A172 (cell line): ENCODE data around the gene UMODL1. TPM values are rescaled to one million over a fixed set of nuclear protein-coding genes. Genes with fewer than 3 reads are reported as not detected.

Experiments used
- DNase-seq: peaks from one replicate; pipeline ENCODE4 v3.0.0-alpha.2; 2015; ENCODE audit warnings: low spot score
- total RNA-seq: library from RNA; depleted of rRNA; stranded (reverse); fragments of >200 nt; shearing (Covaris generic); gene quantifications from 2 replicates; pipeline ENCODE4 v1.2.3, GENCODE V29; 2014; rRNA removed

Gene UMODL1
- total RNA-seq = not detected in 2 replicates

- DNase-seq = no peak
These were observed at the start of gene UMODL1 for GRCh38 chr21:42071146-42071737. Gene UMODL1, plus strand, starts transcription at chr21:42071317. Its CDS starts 0 bp downstream, at chr21:42071317.

DNA sequence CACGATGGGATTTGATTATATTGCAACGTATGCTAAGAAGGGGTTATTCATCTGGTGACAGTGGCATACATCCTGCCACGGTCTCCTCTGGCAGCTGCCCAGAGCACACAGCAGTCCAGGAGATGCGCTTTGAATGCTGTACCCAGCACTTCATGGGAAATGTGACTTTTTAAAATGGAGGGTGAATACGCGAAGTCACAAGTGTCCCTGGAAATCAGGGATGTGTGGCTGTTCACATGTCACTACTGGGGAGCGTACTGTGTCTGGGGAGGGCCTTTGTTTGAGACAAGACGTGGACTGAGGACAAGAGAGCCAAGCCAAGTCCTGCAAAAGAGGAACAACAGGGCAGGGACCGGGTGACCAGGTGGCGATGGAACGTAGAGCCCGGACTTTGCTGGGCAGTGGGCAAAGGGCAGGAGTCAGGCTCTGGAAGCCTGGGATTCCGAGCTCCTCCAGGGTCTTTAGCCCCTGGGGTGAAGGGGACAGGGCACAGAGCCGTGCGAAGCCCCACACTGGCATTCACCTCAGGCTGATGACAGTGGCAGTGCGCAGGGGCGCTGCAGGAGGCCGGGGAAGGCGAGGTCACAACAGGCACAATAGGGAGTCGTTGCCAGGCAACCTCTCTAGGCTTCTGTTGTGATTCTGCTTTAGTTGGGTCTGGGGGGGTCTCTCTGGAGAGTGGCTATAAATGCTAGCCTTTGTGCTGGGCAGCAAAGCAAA is 49.6 kb upstream of the UMODL1 start:
- no peak for DNase-seq

DNA sequence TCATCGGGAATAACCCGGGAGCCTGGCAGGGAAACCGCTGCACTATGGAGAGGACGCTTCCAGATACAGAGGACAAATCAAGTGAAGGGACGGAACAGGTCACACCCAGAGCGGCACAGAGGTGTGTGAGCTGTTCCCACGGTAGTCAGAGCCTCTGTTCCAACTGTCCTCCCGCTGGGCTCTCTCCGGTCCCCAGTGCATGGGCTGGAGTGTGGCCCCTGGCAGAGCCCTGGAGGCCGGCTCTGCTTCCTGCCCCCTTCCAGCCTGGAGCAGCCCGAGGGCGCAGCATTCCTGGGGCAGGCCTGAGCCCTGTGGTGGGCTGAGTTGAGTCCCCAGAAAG is 49.1 kb upstream of the UMODL1 start:
- no peak for DNase-seq

GRCh38 chr21:42022906-42023305 is 48.2 kb upstream of the UMODL1 start:
- DNase-seq = no peak

DNA sequence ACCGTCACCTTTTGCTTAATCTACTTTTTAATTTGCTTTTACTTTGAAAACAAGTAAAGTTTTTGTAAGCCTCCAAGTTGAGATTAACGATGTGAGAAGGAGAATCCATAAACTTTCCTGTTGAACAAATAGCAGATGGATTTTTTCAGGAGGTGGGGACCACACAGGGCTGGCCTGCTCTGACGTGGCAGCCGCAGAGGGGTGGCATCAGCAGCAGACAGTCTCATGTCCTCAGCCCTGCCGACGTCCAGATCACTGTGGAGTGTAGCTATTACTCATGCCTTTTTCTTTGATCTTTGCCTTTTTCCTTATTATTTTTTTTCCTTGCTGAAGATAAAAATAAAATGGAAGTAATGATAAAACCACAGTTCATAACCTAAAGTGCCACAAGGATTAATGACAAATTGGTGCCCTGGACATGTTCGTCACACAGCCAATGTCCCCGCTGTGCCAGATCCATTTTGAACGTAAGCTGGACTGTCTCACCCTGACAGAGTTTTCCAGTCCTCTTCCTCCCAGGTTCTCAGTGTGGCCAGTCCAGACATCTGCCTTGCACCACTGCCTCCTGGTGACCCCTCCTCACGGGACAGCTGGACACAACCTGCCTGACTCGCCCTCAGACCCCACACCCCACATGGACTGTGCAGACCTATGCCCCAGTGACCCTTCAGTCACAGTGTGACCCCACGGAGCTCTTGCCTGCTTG is 45.6 kb upstream of the UMODL1 start:
- DNase-seq = peak; percentile 81

DNA sequence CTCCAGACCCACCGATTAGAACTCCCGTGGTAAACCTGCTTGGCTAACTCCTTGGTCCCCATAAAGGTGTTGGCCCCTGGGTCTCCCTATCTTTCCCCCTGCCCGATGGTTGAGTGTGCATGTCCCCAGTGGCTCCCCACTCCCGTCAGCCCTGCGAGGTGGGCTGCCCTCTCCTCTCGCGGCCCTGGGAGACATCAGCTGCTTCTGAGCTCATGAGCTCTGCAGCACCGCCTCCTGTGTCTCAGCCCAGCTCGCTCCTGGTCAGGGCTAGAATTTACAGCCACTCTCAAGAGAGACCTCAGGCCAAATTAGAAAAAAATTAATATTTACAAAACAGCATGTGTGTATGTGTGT is 45.1 kb upstream of the UMODL1 start:
- DNase-seq = no peak

DNA sequence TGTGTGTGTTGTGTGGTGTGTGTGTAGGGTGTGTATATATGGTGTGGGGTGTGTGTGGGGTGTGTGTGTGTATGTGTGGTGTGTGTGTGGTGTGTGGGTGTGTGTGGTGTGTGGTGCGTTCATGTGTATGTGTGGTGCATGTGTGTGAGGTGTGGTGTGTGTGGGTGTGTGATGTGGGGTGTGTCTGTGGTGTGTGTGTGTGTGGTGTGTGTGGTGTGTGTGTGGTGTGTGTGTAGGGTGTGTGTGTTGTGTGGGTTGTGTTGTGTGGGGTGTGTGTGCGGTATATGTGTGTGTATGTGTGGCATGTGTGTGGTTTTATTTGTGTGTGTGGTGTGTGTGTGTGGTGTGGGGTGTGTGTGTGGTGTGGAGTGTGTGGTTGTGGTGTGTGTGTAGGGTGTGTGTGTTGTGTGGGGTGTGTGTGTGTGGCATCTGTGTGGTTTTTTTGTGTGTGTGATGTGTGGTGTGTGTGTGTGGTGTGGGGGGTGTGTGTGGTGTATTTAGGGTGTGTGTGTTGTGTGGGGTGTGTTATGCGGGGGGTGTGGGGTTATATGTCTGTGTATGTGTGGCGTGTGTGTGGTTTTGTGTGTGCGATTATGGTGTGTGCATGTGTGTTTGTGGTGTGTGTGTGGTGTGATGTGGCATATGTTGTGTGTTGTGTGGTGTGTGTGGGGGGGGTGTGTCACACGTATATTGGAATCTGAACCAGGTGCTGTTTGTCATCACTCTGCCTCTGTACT is 43.9 kb upstream of the UMODL1 start:
- no peak for DNase-seq

- DNase-seq = no peak
These were observed 43.0 kb upstream of the UMODL1 start for GRCh38 chr21:42027822-42028765.

GRCh38 chr21:42028766-42029425 is 42.2 kb upstream of the UMODL1 start:
- no peak for DNase-seq

- no peak for DNase-seq
These were observed 40.8 kb upstream of the UMODL1 start for GRCh38 chr21:42030311-42030710.

DNA sequence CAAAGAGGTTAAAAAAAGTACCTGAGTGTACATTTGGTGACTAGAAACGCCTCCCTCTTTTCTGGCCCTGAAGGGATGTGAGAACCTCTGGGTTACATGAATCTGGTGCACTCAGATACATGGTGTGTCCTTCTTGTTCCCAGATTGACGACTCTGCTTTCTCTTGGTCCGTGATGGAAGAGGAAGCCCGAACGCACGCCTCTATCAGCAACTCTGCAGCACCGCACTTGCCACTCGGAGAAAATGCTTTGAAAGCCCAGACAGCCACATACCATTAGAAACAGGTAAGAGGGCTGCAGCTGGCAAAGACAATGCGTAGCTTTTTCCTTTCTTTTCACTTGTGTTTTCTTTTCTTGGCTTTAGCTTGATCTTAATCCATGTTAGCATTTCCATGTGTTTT is 39.9 kb upstream of the UMODL1 start:
- DNase-seq = no peak

GRCh38 chr21:42031816-42032215 is 39.3 kb upstream of the UMODL1 start:
- no peak for DNase-seq

- no peak for DNase-seq
These were observed 38.9 kb upstream of the UMODL1 start for GRCh38 chr21:42032266-42032665.

DNA sequence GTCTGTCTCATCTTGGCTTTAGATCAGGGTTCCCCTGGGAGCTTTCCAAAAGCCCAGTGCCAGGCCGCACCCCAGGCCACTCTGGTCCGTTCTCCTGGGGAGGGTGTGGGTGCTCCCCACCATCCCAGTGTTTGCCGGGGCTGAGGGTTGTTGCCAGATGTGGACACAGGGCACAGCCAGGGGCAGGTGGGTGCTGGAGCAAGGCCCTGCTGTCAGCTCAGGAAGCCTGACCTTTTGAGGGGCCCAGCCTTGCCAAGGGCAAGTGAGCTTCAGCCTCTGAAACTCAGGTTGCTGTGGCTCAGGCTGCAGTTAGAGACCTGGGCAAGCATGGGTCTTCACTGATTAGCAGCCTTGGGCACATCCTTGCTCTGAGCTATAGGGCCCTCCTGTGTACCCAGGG is 38.1 kb upstream of the UMODL1 start:
- DNase-seq = no peak

GRCh38 chr21:42036313-42036712 is 34.8 kb upstream of the UMODL1 start:
- no peak for DNase-seq

GRCh38 chr21:42037516-42037915 is 33.6 kb upstream of the UMODL1 start:
- DNase-seq = no peak

DNA sequence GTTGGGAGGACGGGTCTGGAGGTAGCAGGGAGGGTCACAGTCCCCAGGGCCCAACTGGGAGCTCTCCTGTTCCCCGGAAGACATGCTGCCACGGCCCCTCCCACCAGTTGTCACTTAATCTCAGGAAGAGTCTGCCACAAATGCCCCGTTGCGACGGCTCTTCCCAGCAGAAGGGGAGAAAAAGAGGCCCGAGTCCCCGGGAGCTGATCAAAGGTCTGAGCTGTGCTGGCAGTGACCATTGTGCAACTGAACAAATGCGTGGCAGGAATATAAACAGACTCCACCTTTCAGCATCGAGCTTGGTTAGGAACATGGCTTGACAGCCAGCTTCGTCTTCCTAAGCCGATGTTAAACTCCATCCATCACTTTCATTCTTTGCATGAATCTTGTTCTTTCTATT is 33.2 kb upstream of the UMODL1 start:
- no peak for DNase-seq

- DNase-seq = no peak
These were observed 32.7 kb upstream of the UMODL1 start for GRCh38 chr21:42038393-42038792.

- DNase-seq = no peak
These were observed 32.2 kb upstream of the UMODL1 start for GRCh38 chr21:42038826-42039425.

GRCh38 chr21:42039470-42039901 is 31.6 kb upstream of the UMODL1 start:
- DNase-seq = peak; percentile 39
